K562 (cell line): ENCODE results near the gene PIGV. TPM values are rescaled to one million over a fixed set of nuclear protein-coding genes. Genes with fewer than 3 reads are reported as not detected.

Source experiments
- ATAC-seq: fragments of 200-7000 bp; cut with Tn5 transposase; 3 replicates; pipeline ENCODE4 v1.9.1; 2020; ENCODE audit warnings: moderate library complexity
- BruUV-seq: library from RNA; stranded (reverse); fragments of 400-500 nt; replicated peaks from 2 replicates; lab custom pipeline; 2021; lab: Mats Ljungman, UMichigan
- CTCF ChIA-PET: fragments of 300-600 bp; formaldehyde crosslinking; extraction: SDS; loops from one replicate; lab custom pipeline; 2021; ENCODE audit warnings: low intra/inter-chr PET ratio; lab: Yijun Ruan, JAX
- POLR2A ChIA-PET: fragments of 300-600, 350-650 bp; sonication (Branson Sonifier 250); formaldehyde crosslinking; extraction: SDS; loops from one replicate; lab custom pipeline; 2021; ENCODE audit warnings: antibody characterized with exemption, inconsistent platforms; lab: Yijun Ruan, JAX
- DNase-seq, 4 experiments: peaks; one replicate each; pipeline versions ENCODE4 v3.0.0 to v3.0.0-alpha.2; 2011 to 2018; ENCODE audit warnings: low spot score in 3 of 4, mixed read lengths in 3 of 4; ENCODE audit errors: extremely low read depth in 1 of 4
- FAIRE-seq: peaks from 2 replicates; lab custom pipeline; 2011; peaks lifted over from hg19 to GRCh38; lab: Jason Lieb, UNC
- H2AFZ ChIP-seq: 2 replicates; pipeline ENCODE4 v1.6.0; 2011; ENCODE audit warnings: low read depth, low read length, control low read depth, inconsistent platforms
- H3K27ac ChIP-seq: fragments of 200-600 bp; 3 replicates; pipeline ENCODE4 v1.8.0; 2011; ENCODE audit warnings: low read depth, mild to moderate bottlenecking, control low read depth, inconsistent platforms, low read length, moderate library complexity, mixed read lengths; ENCODE audit errors: extremely low read depth
- H3K27me3 ChIP-seq, 2 experiments: fragments of 300-600 bp in 1 of 2; 2 replicates in 1 of 2; 3 replicates in 1 of 2; pipeline versions ENCODE4 v1.6.0 to v1.8.0; 2011; ENCODE audit warnings: inconsistent platforms in 2 of 2, low read length in 2 of 2, mild to moderate bottlenecking in 1 of 2, mixed read lengths in 1 of 2, moderate library complexity in 1 of 2; ENCODE audit not compliant: control insufficient read depth in 2 of 2, insufficient read depth in 2 of 2
- H3K36me3 ChIP-seq: fragments of 300-600 bp; 3 replicates; pipeline ENCODE4 v1.8.0; 2011; ENCODE audit warnings: mild to moderate bottlenecking, low read length, inconsistent platforms; ENCODE audit not compliant: control insufficient read depth, insufficient read depth
- H3K4me1 ChIP-seq, 2 experiments: fragments of 200-600 bp in 1 of 2; replicated peaks in 1 of 2; 2 replicates in 1 of 2; 3 replicates in 1 of 2; pipeline versions ENCODE4 v1.5.1 to v1.8.0; 2011; ENCODE audit warnings: inconsistent platforms in 2 of 2, low read length in 2 of 2, mild to moderate bottlenecking in 1 of 2, mixed read lengths in 1 of 2, moderate library complexity in 1 of 2; ENCODE audit not compliant: control insufficient read depth in 2 of 2, insufficient read depth in 2 of 2
- H3K4me2 ChIP-seq: 2 replicates; pipeline ENCODE4 v1.6.1; 2011; ENCODE audit warnings: low read length, control low read depth, inconsistent platforms, mixed read lengths; ENCODE audit not compliant: insufficient read depth
- H3K4me3 ChIP-seq: fragments of 200-600 bp; sonication (generic), shearing (Covaris generic); 2 replicates; pipeline ENCODE4 v1.5.1; 2016; ENCODE audit warnings: control low read depth, inconsistent platforms
- H3K79me2 ChIP-seq: fragments of 200-600 bp; 3 replicates; pipeline ENCODE4 v1.8.0; 2011; ENCODE audit warnings: low read length, inconsistent platforms; ENCODE audit not compliant: control insufficient read depth, insufficient read depth
- H3K9ac ChIP-seq, 2 experiments: 2 replicates each; pipeline versions ENCODE4 v1.6.0 to v1.6.1; 2011; ENCODE audit warnings: low read depth in 2 of 2, low read length in 2 of 2, control low read depth in 1 of 2, inconsistent platforms in 1 of 2, mild to moderate bottlenecking in 1 of 2, mixed read lengths in 1 of 2; ENCODE audit not compliant: insufficient read depth in 1 of 2
- H3K9me1 ChIP-seq: one replicate; pipeline ENCODE4 v1.6.0; 2011; ENCODE audit warnings: inconsistent platforms, mild to moderate bottlenecking, low read length, moderate library complexity; ENCODE audit not compliant: control insufficient read depth, insufficient read depth
- H3K9me3 ChIP-seq: replicated peaks from 2 replicates; pipeline ENCODE4 v1.5.1; 2011; ENCODE audit warnings: low read depth, low read length, inconsistent platforms; ENCODE audit not compliant: control insufficient read depth, insufficient read depth
- H4K20me1 ChIP-seq: replicated peaks from 2 replicates; pipeline ENCODE4 v1.6.1; 2011; ENCODE audit warnings: low read length, inconsistent platforms, mixed read lengths; ENCODE audit not compliant: control insufficient read depth, insufficient read depth
- C11orf30 ChIP-seq: fragments of 450-650 bp; IDR thresholded peaks from 2 replicates; pipeline ENCODE4 v1.6.1; 2016; ENCODE audit warnings: low read depth, mild to moderate bottlenecking
- FOXA1 ChIP-seq: fragments of 450-650 bp; IDR thresholded peaks from 2 replicates; pipeline ENCODE4 v1.6.1; 2016; ENCODE audit warnings: mild to moderate bottlenecking, borderline replicate concordance
- HDAC1 ChIP-seq, 2 experiments: fragments of 450-650 bp; IDR thresholded peaks; 2 replicates each; pipeline ENCODE4 v1.6.1; 2016 to 2017; ENCODE audit warnings: inconsistent platforms in 1 of 2, mild to moderate bottlenecking in 1 of 2, moderate library complexity in 1 of 2
- LCOR ChIP-seq: sonication (generic); formaldehyde crosslinking; IDR thresholded peaks from 2 replicates; pipeline ENCODE4 v1.8.0; 2022; ENCODE audit warnings: mild to moderate bottlenecking, missing genetic modification reagents
- MAFF ChIP-seq: IDR thresholded peaks from 2 replicates; pipeline ENCODE4 v1.6.1; 2012; ENCODE audit warnings: low read length, improper control_type of control experiment
- MAFG ChIP-seq: fragments of 450-650 bp; conservative IDR thresholded peaks from 2 replicates; pipeline ENCODE4 v1.6.1; 2016; ENCODE audit warnings: missing genetic modification characterization, missing compliant biosample characterization
- MYNN ChIP-seq, 2 experiments: sonication (generic); formaldehyde crosslinking in 1 of 2; IDR thresholded peaks; 2 replicates each; pipeline versions ENCODE4 v1.5.0 to v1.6.1; 2016 to 2020; ENCODE audit warnings: antibody characterized with exemption in 1 of 2, missing genetic modification reagents in 1 of 2
- POLR2AphosphoS2 ChIP-seq: IDR thresholded peaks from 2 replicates; pipeline ENCODE4 v1.6.1; 2012; ENCODE audit warnings: low read length, improper control_type of control experiment
- POLR2AphosphoS5 ChIP-seq: IDR thresholded peaks from 2 replicates; pipeline ENCODE4 v1.6.1; 2011; ENCODE audit warnings: mild to moderate bottlenecking, low read depth, low read length, moderate library complexity; ENCODE audit not compliant: control insufficient read depth, insufficient read depth
- RBM22 ChIP-seq: fragments of 200-400 bp; formaldehyde crosslinking; IDR thresholded peaks from 2 replicates; pipeline ENCODE4 v1.6.1; 2018; ENCODE audit warnings: low read length, low read depth; ENCODE audit not compliant: poor library complexity, severe bottlenecking
- TEAD2 ChIP-seq: fragments of 450-650 bp; IDR thresholded peaks from 2 replicates; pipeline ENCODE4 v1.6.1; 2016; ENCODE audit warnings: missing genetic modification characterization, control low read depth, missing compliant biosample characterization
- ZNF12 ChIP-seq: sonication (generic); formaldehyde crosslinking; IDR thresholded peaks from 2 replicates; pipeline ENCODE4 v1.4.0; 2020; ENCODE audit warnings: mild to moderate bottlenecking, missing genetic modification reagents
- ZNF316 ChIP-seq: fragments of 450-650 bp; IDR thresholded peaks from 2 replicates; pipeline ENCODE4 v1.6.1; 2016
- ZNF431 ChIP-seq: sonication (generic); formaldehyde crosslinking; IDR thresholded peaks from 2 replicates; pipeline ENCODE4 v1.8.0; 2022; ENCODE audit warnings: mild to moderate bottlenecking, missing genetic modification reagents
- ZNF830 ChIP-seq: fragments of 250-450 bp; sonication (Bioruptor Pico); IDR thresholded peaks from 2 replicates; pipeline ENCODE4 v1.5.0; 2021; ENCODE audit warnings: mild to moderate bottlenecking
- WGBS: fragments of 100-300 bp; shearing (Covaris generic); methylation state at CpG from one replicate; pipeline ENCODE4 v1.1.6; 2016; ENCODE audit warnings: low coverage, mixed read lengths; ENCODE audit not compliant: insufficient coverage; ENCODE audit errors: missing lambda C conversion rate; 5-methylcytosine and 5-hydroxymethylcytosine counted together
- in situ Hi-C: fragments of 300-500 bp; cut with MboI; formaldehyde crosslinking; loops from 4 replicates; pipeline ENCODE4 v1.15.0; 2018; ENCODE audit warnings: inconsistent platforms, mixed read lengths
- intact Hi-C: fragments of 100-400 bp; cut with micrococcal nuclease; formaldehyde crosslinking; loops from 2 replicates; pipeline ENCODE4 v1.14.2; 2022
- polyA plus RNA-seq, 8 experiments: library from polyadenylated mRNA; depleted of rRNA in 4 of 8; stranded (reverse) in 5 of 8; unstranded in 3 of 8; fragments of >200 nt; fragmentation: Nextera tagmentation in 2 of 8; fragmentation: Illumina TruSeq in 1 of 8; extraction: Ambion mirVana in 2 of 8; extraction: Trizol in 1 of 8; gene quantifications; 2 replicates each; pipeline versions ENCODE4 v1.2.1 to v1.2.3, GENCODE V29; 2011 to 2014; ENCODE audit warnings: inconsistent platforms in 1 of 8, missing spikeins in 1 of 8
- total RNA-seq, 7 experiments: library from RNA; depleted of rRNA in 6 of 7; stranded (reverse); fragments of >200 nt in 6 of 7; fragmentation: Illumina TruSeq in 2 of 7; extraction: Trizol in 2 of 7; gene quantifications; 2 replicates each; pipeline versions ENCODE4 v1.2.1 to v1.2.3, GENCODE V29; 2011 to 2021; ENCODE audit warnings: low replicate concordance in 1 of 7

PIGV gene
- total and polyA plus RNA-seq, 9 of the 15 experiments (the other 6 are each of a cell fraction or from before 2014, with no cell fraction given) = 8.4 to 21.8 (median 11.7) TPM

- H3K4me3 ChIP-seq = no peak overlapping the region
- peaks cover 50 to 68% of the 10 kb centered on the region in 2 experiments for H3K4me1 ChIP-seq
- peaks cover 17% of the 10 kb centered on the region; the same call in 1 of the 2 replicates for H4K20me1 ChIP-seq
- no peaks in the 10 kb centered on the region for H3K9me3 ChIP-seq
- no peak overlapping the region for H3K9ac ChIP-seq
- peak overlapping the region; percentile 11; the same call in 1 of the 3 replicates for H3K27ac ChIP-seq
- DNase-seq (no peak), ATAC-seq (no peak), FAIRE-seq (no peak)
- H3K9me1 ChIP-seq = peaks cover 9% of the 10 kb centered on the region
- CTCF ChIA-PET = interaction anchor here (0.7 kb wide), 1 partner anchor 322 kb away, joined by 4 read pairs; no protein-coding TSS in a partner anchor
- peaks cover 76% of the 10 kb centered on the region for H3K36me3 ChIP-seq
- BruUV-seq = TSS peak; percentile 24
- no peaks in the 10 kb centered on the region for H3K27me3 ChIP-seq
- intact Hi-C loops = no loop called here
- in situ Hi-C loops = no loop called here
- peaks cover 67% of the 10 kb centered on the region for H3K79me2 ChIP-seq
- 83% methylated on average over 11 of the region's 11 CpGs for WGBS
- TF ChIP-seq HDAC1 (IDR thresholded peaks at IDR 0.05) = no peak
- peak; percentile 64; the same call in 1 of the 2 replicates for TF ChIP-seq MAFG
- no peak for TF ChIP-seq MYNN (IDR thresholded peaks at IDR 0.05)
- TF ChIP-seq MYNN (CRISPR knock-in tag; IDR thresholded peaks at IDR 0.05) = no peak
- TF ChIP-seq ZNF12 (CRISPR knock-in tag) = no peak
- TF ChIP-seq POLR2AphosphoS2 = no peak
- TF ChIP-seq ZNF431 (CRISPR knock-in tag) = no peak
- peak; percentile 42; the same call in 1 of the 2 replicates for TF ChIP-seq MAFF
- peak; percentile 83 for TF ChIP-seq ZNF316
- TF ChIP-seq C11orf30 = peak; percentile 60; the same call in 1 of the 2 replicates
- TF ChIP-seq ZNF830 (CRISPR knock-in tag) = no peak
- TF ChIP-seq FOXA1 = no peak
- TF ChIP-seq POLR2AphosphoS5 = peak; percentile 11; the same call in 1 of the 2 replicates
- TF ChIP-seq RBM22 = peak; percentile 23
- no peak for TF ChIP-seq LCOR (CRISPR knock-in tag)
- no peak for TF ChIP-seq TEAD2
- POLR2A ChIA-PET = interaction anchor here (0.6 to 8.3 kb wide), 6 partner anchors 9 to 553 kb away, joined by 3 to 99 read pairs (median 4); no protein-coding TSS in a partner anchor
- no peak overlapping the region for H3K4me2 ChIP-seq
- no peak overlapping the region for H2AFZ ChIP-seq
Measured at GRCh38 chr1:26781206-26781825, 6.4 kb upstream of the PIGV start.
